H1 (cell line): ENCODE measurements around the gene STPG1. TPM values are rescaled to one million over a fixed set of nuclear protein-coding genes. Genes with fewer than 3 reads are reported as not detected.

Source experiments
- CTCF ChIA-PET: fragments of 300-600 bp; sonication (Branson Sonifier 250); formaldehyde crosslinking; loops from one replicate; lab custom pipeline; 2021; ENCODE audit not compliant: partially characterized antibody; lab: Charles Lee
- POLR2A ChIA-PET: fragments of 300-600 bp; sonication (Branson Sonifier 250); formaldehyde crosslinking; loops from one replicate; lab custom pipeline; 2021; ENCODE audit warnings: inconsistent platforms; ENCODE audit not compliant: partially characterized antibody; lab: Charles Lee
- DNase-seq, 2 experiments: peaks; one replicate each; pipeline versions ENCODE4 v3.0.0 to v3.0.0-alpha.2; 2010 to 2022; ENCODE audit warnings: low spot score in 2 of 2, low read depth in 1 of 2, mixed read lengths in 1 of 2
- FAIRE-seq: peaks from 2 replicates; lab custom pipeline; 2011; peaks lifted over from hg19 to GRCh38; lab: Jason Lieb, UNC
- H2AFZ ChIP-seq: 2 replicates; pipeline ENCODE4 v1.8.1; 2012; ENCODE audit warnings: low read length, inconsistent platforms
- H2AK5ac ChIP-seq: 2 replicates; pipeline ENCODE4 v1.6.1; 2013; ENCODE audit warnings: low read depth, low read length
- H2BK120ac ChIP-seq: replicated peaks from 2 replicates; pipeline ENCODE3; 2013; ENCODE audit warnings: low read depth, low read length, inconsistent platforms
- H2BK12ac ChIP-seq: 2 replicates; pipeline ENCODE4 v1.6.1; 2013; ENCODE audit warnings: low read depth, low read length
- H2BK15ac ChIP-seq: 2 replicates; pipeline ENCODE4 v1.6.1; 2013; ENCODE audit warnings: low read length
- H2BK20ac ChIP-seq: 2 replicates; pipeline ENCODE4 v1.6.1; 2013; ENCODE audit warnings: low read length
- H2BK5ac ChIP-seq: 2 replicates; pipeline ENCODE4 v1.6.1; 2013; ENCODE audit warnings: low read depth, low read length
- H3K14ac ChIP-seq: 2 replicates; pipeline ENCODE4 v1.6.1; 2013; ENCODE audit warnings: inconsistent platforms; ENCODE audit not compliant: insufficient read length
- H3K18ac ChIP-seq: 2 replicates; pipeline ENCODE4 v1.6.1; 2013; ENCODE audit warnings: low read length; ENCODE audit errors: extremely low read depth
- H3K23ac ChIP-seq: 2 replicates; pipeline ENCODE4 v1.6.1; 2013; ENCODE audit warnings: inconsistent platforms; ENCODE audit not compliant: insufficient read length
- H3K23me2 ChIP-seq: 2 replicates; pipeline ENCODE4 v1.6.1; 2013; ENCODE audit warnings: low read depth, low read length
- H3K27ac ChIP-seq: 2 replicates; pipeline ENCODE4 v1.6.1; 2011; ENCODE audit warnings: low read depth, low read length, inconsistent platforms
- H3K27me3 ChIP-seq, 4 experiments: replicated peaks in 1 of 4; 1 replicate in 1 of 4; 2 replicates in 3 of 4; pipeline versions ENCODE4 v1.6.1 to v1.8.1; 2011 to 2013; ENCODE audit warnings: low read length in 3 of 4, mild to moderate bottlenecking in 3 of 4, inconsistent platforms in 2 of 4, mixed read lengths in 2 of 4, moderate library complexity in 1 of 4; ENCODE audit not compliant: control insufficient read depth in 3 of 4, insufficient read depth in 3 of 4; ENCODE audit errors: extremely low read depth in 1 of 4
- H3K36me3 ChIP-seq, 4 experiments: 2 replicates each; pipeline versions ENCODE4 v1.6.1 to v1.8.1; 2011 to 2013; ENCODE audit warnings: mild to moderate bottlenecking in 4 of 4, low read length in 3 of 4, moderate library complexity in 2 of 4, control low read depth in 1 of 4, inconsistent platforms in 1 of 4; ENCODE audit not compliant: insufficient read depth in 4 of 4, control insufficient read depth in 2 of 4
- H3K4ac ChIP-seq: replicated peaks from 2 replicates; pipeline ENCODE3; 2013; ENCODE audit warnings: low read length, low read depth, mixed read lengths, inconsistent platforms; ENCODE audit not compliant: insufficient read length
- H3K4me1 ChIP-seq, 4 experiments: replicated peaks in 1 of 4; 1 replicate in 1 of 4; 2 replicates in 3 of 4; pipeline versions ENCODE4 v1.6.1 to v1.8.1; 2011 to 2013; ENCODE audit warnings: low read length in 3 of 4, inconsistent platforms in 2 of 4, mixed read lengths in 1 of 4; ENCODE audit not compliant: insufficient read depth in 4 of 4, control insufficient read depth in 3 of 4
- H3K4me2 ChIP-seq, 2 experiments: 2 replicates each; pipeline versions ENCODE4 v1.6.1 to v1.8.1; 2011 to 2013; ENCODE audit warnings: low read depth in 2 of 2, low read length in 2 of 2, control low read depth in 1 of 2, inconsistent platforms in 1 of 2, mild to moderate bottlenecking in 1 of 2; ENCODE audit not compliant: insufficient read depth in 1 of 2
- H3K4me3 ChIP-seq, 4 experiments: fragments of 200-600, 300-600 bp in 1 of 4; sonication (generic), shearing (Covaris generic), sonication (Bioruptor Twin) in 1 of 4; 2 replicates each; pipeline versions ENCODE4 v1.5.1 to v1.8.1; 2011 to 2016; ENCODE audit warnings: low read length in 4 of 4, low read depth in 3 of 4, control low read depth in 2 of 4, inconsistent platforms in 2 of 4, mild to moderate bottlenecking in 2 of 4, mixed read lengths in 1 of 4, moderate library complexity in 1 of 4; ENCODE audit not compliant: insufficient read depth in 2 of 4; ENCODE audit errors: extremely low read depth in 1 of 4
- H3K56ac ChIP-seq: replicated peaks from 2 replicates; pipeline ENCODE3; 2013; ENCODE audit warnings: low read depth, mild to moderate bottlenecking, mixed read lengths, low read length, inconsistent platforms; ENCODE audit not compliant: insufficient read length
- H3K79me1 ChIP-seq: 2 replicates; pipeline ENCODE4 v1.6.1; 2013; ENCODE audit warnings: low read depth, low read length, control low read depth
- H3K79me2 ChIP-seq, 2 experiments: 2 replicates each; pipeline versions ENCODE4 v1.6.1 to v1.8.1; 2012 to 2013; ENCODE audit warnings: low read length in 2 of 2, mild to moderate bottlenecking in 2 of 2, inconsistent platforms in 1 of 2; ENCODE audit not compliant: insufficient read depth in 2 of 2, control insufficient read depth in 1 of 2
- H3K9ac ChIP-seq, 4 experiments: replicated peaks in 1 of 4; 1 replicate in 1 of 4; 2 replicates in 3 of 4; pipeline versions ENCODE4 v1.6.1 to v1.8.1; 2011 to 2013; ENCODE audit warnings: low read depth in 3 of 4, low read length in 3 of 4, control low read depth in 2 of 4, mild to moderate bottlenecking in 2 of 4, moderate library complexity in 2 of 4, inconsistent platforms in 1 of 4; ENCODE audit errors: extremely low read depth in 1 of 4
- H3K9me3 ChIP-seq, 2 experiments: 2 replicates each; pipeline versions ENCODE4 v1.6.1 to v1.8.1; 2012 to 2013; ENCODE audit warnings: mild to moderate bottlenecking in 2 of 2, moderate library complexity in 2 of 2, control low read depth in 1 of 2, inconsistent platforms in 1 of 2, low read depth in 1 of 2, low read length in 1 of 2, mixed read lengths in 1 of 2; ENCODE audit not compliant: insufficient read depth in 2 of 2
- H4K20me1 ChIP-seq, 2 experiments: replicated peaks in 1 of 2; 2 replicates each; pipeline versions ENCODE3 to v1.8.1; 2011 to 2013; ENCODE audit warnings: inconsistent platforms in 2 of 2, low read length in 2 of 2, mild to moderate bottlenecking in 1 of 2; ENCODE audit not compliant: insufficient read depth in 2 of 2, control insufficient read depth in 1 of 2
- H4K5ac ChIP-seq: 2 replicates; pipeline ENCODE4 v1.6.1; 2013; ENCODE audit warnings: low read length, low read depth, mixed read lengths, inconsistent platforms; ENCODE audit not compliant: insufficient read length
- H4K8ac ChIP-seq: 2 replicates; pipeline ENCODE4 v1.8.0; 2013; ENCODE audit warnings: mild to moderate bottlenecking, moderate library complexity, low read length, inconsistent platforms; ENCODE audit not compliant: insufficient read depth; ENCODE audit errors: extremely low read depth
- H4K91ac ChIP-seq: replicated peaks from 2 replicates; pipeline ENCODE3; 2013; ENCODE audit warnings: low read length, mixed read lengths, inconsistent platforms; ENCODE audit not compliant: insufficient read length
- KDM5A ChIP-seq: fragments of 200-600 bp; IDR thresholded peaks from 2 replicates; pipeline ENCODE4 v1.7.1; 2012; ENCODE audit warnings: mild to moderate bottlenecking, low read length, inconsistent platforms, mixed read lengths
- RXRA ChIP-seq: IDR thresholded peaks from 2 replicates; pipeline ENCODE4 v1.6.1; 2011; ENCODE audit warnings: low read depth, mild to moderate bottlenecking, low read length, moderate library complexity; ENCODE audit not compliant: insufficient read depth
- SAP30 ChIP-seq: fragments of 300-600 bp; sonication (generic); IDR thresholded peaks from 2 replicates; pipeline ENCODE4 v1.7.1; 2012; ENCODE audit warnings: low read length, moderate library complexity, mild to moderate bottlenecking, inconsistent platforms; ENCODE audit not compliant: insufficient read depth, insufficient replicate concordance
- WGBS, 2 experiments: shearing (Covaris generic) in 1 of 2; methylation state at CpG; one replicate each; pipeline versions ENCODE4 v1.1.6 to v1.1.7; 2013 to 2015; ENCODE audit warnings: low lambda C conversion rate in 2 of 2, mixed read lengths in 2 of 2, inconsistent platforms in 1 of 2, low coverage in 1 of 2, missing lambda C conversion rate in 1 of 2; ENCODE audit not compliant: insufficient replicate concordance in 2 of 2, insufficient coverage in 1 of 2, insufficient read length in 1 of 2; ENCODE audit errors: extremely low coverage in 1 of 2, missing lambda C conversion rate in 1 of 2; 5-methylcytosine and 5-hydroxymethylcytosine counted together
- polyA plus RNA-seq, 7 experiments: library from polyadenylated mRNA; depleted of rRNA in 3 of 7; stranded (reverse) in 5 of 7; unstranded in 2 of 7; fragments of >200 nt in 5 of 7; fragments of 200-250 nt in 2 of 7; gene quantifications; 1 replicate in 5 of 7; 2 replicates in 1 of 7; 4 replicates in 1 of 7; pipeline versions ENCODE4 v1.2.1 to v1.2.3, GENCODE V29; 2011 to 2013; ENCODE audit warnings: missing spikeins in 2 of 7, mixed read lengths in 2 of 7
- total RNA-seq: library from RNA; stranded (reverse); fragmentation: NEBNext Ultra II Directional; extraction: Animal tissue kit (Norgen Biotek cat#: 25700); gene quantifications from 2 replicates; pipeline ENCODE4 v1.2.1, GENCODE V29; 2021

The STPG1 gene
- total and polyA plus RNA-seq, 2 of the 8 experiments (the other 6 are each of a cell fraction or from before 2014, with no cell fraction given): 10.3 to 11.2 TPM

DNA sequence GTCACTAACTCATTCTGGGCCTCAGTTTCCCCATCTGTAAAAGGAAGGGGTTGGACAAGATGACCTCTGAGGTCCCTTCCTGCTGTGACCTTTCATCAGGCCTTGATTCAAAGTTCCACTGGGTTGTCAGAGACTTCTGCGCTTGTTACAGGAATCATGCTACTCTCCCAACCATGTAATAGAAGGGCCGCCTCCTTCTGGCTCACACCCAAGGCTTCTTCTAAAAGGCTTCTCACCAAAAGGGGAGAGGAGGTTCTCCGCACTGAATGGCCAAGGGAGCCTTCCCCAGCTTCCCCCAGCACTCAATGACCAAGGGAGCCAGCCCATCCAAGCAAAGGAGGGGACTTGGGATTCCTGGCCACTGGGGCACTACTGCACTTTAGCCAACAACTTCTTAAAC lies 51.8 kb downstream of the STPG1 start:
- no peaks in the 10 kb centered on the region for H3K27me3 ChIP-seq
- H4K91ac ChIP-seq: no peak overlapping the region
- H3K79me2 ChIP-seq: no peaks in the 10 kb centered on the region
- FAIRE-seq: no peak
- no peak overlapping the region for H3K9ac ChIP-seq
- no peak overlapping the region for H2BK120ac ChIP-seq
- H3K4me3 ChIP-seq: no peak overlapping the region
- H3K23me2 ChIP-seq: no peaks in the 10 kb centered on the region
- H3K14ac ChIP-seq: no peak overlapping the region
- POLR2A ChIA-PET: no interaction called here
- no peak for DNase-seq
- H3K23ac ChIP-seq: no peak overlapping the region
- H3K56ac ChIP-seq: no peak overlapping the region
- no peaks in the 10 kb centered on the region for H3K9me3 ChIP-seq
- H3K36me3 ChIP-seq: peaks cover 0 to 2% (median 1%) of the 10 kb centered on the region in 4 experiments; a peak in 2 of 8 replicates
- no peak overlapping the region for H3K18ac ChIP-seq
- no peak overlapping the region for H2BK5ac ChIP-seq
- no peak overlapping the region for H2BK12ac ChIP-seq
- no peaks in the 10 kb centered on the region for H4K20me1 ChIP-seq
- no peak overlapping the region for H2AFZ ChIP-seq
- no peak overlapping the region for H2AK5ac ChIP-seq
- no peak overlapping the region for H3K4ac ChIP-seq
- H2BK15ac ChIP-seq: no peak overlapping the region
- H3K4me1 ChIP-seq: no peaks in the 10 kb centered on the region; a peak in 2 of 7 replicates
- H3K4me2 ChIP-seq: no peak overlapping the region
- no peak overlapping the region for H4K5ac ChIP-seq
- no peak overlapping the region for H3K27ac ChIP-seq
- 96% methylated on average over 3 of the region's 3 CpGs; no CpG with 5 or more reads in 1 of the 2 experiments for WGBS, 2 experiments
- no peak overlapping the region for H4K8ac ChIP-seq
- H2BK20ac ChIP-seq: no peak overlapping the region
- no peaks in the 10 kb centered on the region for H3K79me1 ChIP-seq
- CTCF ChIA-PET: interaction anchor here (0.9 to 3.6 kb wide), 4 partner anchors 11 to 30 kb away, joined by 3 to 13 read pairs (median 6); no protein-coding TSS in a partner anchor
- TF ChIP-seq KDM5A (no peak), RXRA (no peak), SAP30 (no peak)
